H1 (cell line): ENCODE results near the gene RGS14.

Source experiments
- ASH2L ChIP-seq: fragments of 200-600, 300-600 bp; sonication (generic); IDR thresholded peaks from one replicate; pipeline ENCODE4 v1.7.1; 2017; ENCODE audit warnings: low read length
- CHD2 ChIP-seq: IDR thresholded peaks from 2 replicates; pipeline ENCODE4 v1.6.1; 2012; ENCODE audit warnings: low read length, improper control_type of control experiment
- POLR2A ChIP-seq, 2 experiments: IDR thresholded peaks; 1 replicate in 1 of 2; 2 replicates in 1 of 2; pipeline ENCODE4 v1.6.1; 2011; ENCODE audit warnings: low read depth in 2 of 2, low read length in 2 of 2, mild to moderate bottlenecking in 2 of 2; ENCODE audit errors: control extremely low read depth in 1 of 2
- RNF2 ChIP-seq: fragments of 200-900, 300-1000 bp; sonication (generic); IDR thresholded peaks from 2 replicates; pipeline ENCODE4 v1.7.1; 2016; ENCODE audit warnings: borderline replicate concordance, low read depth, mild to moderate bottlenecking, antibody characterized with exemption, low read length; ENCODE audit not compliant: poor library complexity, severe bottlenecking; ENCODE audit errors: missing control alignments
- YY1 ChIP-seq: IDR thresholded peaks from 2 replicates; pipeline ENCODE4 v1.6.1; 2011; ENCODE audit warnings: low read depth, mild to moderate bottlenecking, low read length
- TF ChIP-seq, protein P1 (sequence below), 3 experiments: IDR thresholded peaks; 1 replicate in 2 of 3; 2 replicates in 1 of 3; pipeline versions ENCODE4 v1.5.1 to v1.6.1; 2011; ENCODE audit warnings: low read length in 3 of 3, mild to moderate bottlenecking in 3 of 3, inconsistent platforms in 2 of 3, low read depth in 1 of 3, moderate library complexity in 1 of 3; ENCODE audit not compliant: insufficient read depth in 1 of 3; ENCODE audit errors: control extremely low read depth in 1 of 3

DNA sequence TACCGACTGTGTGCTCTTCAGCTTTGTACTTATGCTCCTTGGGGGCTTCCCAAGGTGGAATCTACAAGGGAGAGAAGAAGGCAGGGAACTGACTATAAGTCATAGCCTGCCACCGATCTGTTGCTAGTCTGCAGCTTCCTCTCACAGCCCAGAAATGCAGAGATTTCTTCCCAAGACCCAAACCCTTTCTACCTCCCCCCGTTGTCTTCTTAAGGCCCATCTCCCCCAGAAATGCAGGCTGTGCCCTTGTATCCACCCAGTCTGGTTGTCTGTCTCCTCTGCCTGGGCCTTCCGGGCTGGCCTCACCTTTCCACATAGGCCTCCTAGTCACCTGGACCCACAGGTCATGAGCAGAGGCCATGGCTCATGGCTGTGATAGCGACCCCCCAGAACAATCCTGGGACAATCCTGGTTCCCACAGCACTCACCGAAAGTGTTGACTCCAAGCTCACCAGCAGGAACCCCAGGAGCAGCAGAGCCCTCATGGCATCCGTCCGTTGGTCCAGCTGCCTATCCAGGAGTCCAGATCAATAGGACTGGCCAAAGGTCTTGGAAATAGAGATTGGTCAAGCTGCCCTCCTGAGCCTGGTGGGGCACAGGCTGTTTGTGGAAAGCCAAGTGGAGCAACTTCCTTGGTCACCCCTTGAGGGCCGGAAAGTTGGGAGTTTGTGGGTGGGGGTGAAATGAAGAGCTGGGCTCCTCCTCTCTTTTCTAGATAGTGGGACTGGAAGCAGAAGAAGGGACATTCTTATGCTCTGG is 51.5 kb downstream of the RGS14 start, which contains the start of gene F12:
- TF ChIP-seq POLR2A (IDR thresholded peaks at IDR 0.05; ENCODE audit: control extremely low read depth in 1 of 2, low read depth in 2 of 2, low read length in 2 of 2) (no peak), ASH2L (no peak), CHD2 (no peak), RNF2 (no peak), YY1 (no peak)
- TF ChIP-seq, protein P1, sequence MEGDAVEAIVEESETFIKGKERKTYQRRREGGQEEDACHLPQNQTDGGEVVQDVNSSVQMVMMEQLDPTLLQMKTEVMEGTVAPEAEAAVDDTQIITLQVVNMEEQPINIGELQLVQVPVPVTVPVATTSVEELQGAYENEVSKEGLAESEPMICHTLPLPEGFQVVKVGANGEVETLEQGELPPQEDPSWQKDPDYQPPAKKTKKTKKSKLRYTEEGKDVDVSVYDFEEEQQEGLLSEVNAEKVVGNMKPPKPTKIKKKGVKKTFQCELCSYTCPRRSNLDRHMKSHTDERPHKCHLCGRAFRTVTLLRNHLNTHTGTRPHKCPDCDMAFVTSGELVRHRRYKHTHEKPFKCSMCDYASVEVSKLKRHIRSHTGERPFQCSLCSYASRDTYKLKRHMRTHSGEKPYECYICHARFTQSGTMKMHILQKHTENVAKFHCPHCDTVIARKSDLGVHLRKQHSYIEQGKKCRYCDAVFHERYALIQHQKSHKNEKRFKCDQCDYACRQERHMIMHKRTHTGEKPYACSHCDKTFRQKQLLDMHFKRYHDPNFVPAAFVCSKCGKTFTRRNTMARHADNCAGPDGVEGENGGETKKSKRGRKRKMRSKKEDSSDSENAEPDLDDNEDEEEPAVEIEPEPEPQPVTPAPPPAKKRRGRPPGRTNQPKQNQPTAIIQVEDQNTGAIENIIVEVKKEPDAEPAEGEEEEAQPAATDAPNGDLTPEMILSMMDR (IDR thresholded peaks at IDR 0.05; ENCODE audit: control extremely low read depth in 1 of 3, insufficient read depth in 1 of 3, low read depth in 1 of 3, low read length in 3 of 3), result no peak
